T-helper 1 cell (primary cell): ENCODE measurements around the gene MXRA8.

Experiments used
- DNase-seq, 5 donors: peaks; one replicate each; pipeline ENCODE4 v3.0.0-alpha.2; 2012 to 2020

The MXRA8 gene

DNA sequence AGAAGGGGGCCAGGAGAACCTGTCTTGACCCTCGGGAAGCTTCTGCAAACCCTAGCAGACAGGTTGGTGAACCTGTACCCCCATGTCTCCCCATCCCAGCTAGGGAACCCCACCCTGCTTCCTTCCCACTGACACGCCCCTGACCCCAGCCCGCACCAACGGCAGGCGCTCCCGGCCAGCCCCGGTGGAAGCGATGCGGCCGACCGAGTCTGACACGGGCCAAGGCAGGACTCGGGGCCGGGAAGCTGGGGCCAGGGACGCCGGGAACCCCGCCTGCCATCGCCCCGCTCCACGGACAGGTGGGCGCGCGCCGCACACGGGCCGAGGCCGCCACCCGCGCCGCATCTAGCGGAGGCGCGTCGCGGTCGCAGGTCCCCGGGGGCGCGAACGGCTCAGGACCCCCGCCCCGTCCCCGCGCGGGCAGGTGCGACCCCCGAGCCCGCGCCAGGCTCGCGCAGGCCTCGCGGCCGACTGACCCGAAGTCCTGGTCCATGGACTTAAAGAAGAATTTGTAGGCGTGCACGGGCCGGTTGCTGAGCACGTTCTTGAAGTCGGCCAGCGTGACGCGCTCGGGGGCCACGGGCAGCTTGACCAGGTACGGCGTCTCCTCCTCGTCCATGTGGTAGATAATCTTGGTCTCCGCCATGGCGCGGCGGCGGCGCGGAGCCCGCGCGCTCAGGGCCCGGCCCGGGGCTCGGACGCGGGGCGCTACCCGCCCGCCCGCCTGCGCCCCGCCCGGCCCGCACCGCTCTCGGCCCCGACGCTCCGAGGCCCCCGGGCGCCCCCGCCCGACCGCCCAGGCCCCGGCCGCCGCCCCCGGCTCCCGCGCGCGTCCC lies 9.7 kb downstream of the MXRA8 start:
- DNase-seq, result no peak

DNA sequence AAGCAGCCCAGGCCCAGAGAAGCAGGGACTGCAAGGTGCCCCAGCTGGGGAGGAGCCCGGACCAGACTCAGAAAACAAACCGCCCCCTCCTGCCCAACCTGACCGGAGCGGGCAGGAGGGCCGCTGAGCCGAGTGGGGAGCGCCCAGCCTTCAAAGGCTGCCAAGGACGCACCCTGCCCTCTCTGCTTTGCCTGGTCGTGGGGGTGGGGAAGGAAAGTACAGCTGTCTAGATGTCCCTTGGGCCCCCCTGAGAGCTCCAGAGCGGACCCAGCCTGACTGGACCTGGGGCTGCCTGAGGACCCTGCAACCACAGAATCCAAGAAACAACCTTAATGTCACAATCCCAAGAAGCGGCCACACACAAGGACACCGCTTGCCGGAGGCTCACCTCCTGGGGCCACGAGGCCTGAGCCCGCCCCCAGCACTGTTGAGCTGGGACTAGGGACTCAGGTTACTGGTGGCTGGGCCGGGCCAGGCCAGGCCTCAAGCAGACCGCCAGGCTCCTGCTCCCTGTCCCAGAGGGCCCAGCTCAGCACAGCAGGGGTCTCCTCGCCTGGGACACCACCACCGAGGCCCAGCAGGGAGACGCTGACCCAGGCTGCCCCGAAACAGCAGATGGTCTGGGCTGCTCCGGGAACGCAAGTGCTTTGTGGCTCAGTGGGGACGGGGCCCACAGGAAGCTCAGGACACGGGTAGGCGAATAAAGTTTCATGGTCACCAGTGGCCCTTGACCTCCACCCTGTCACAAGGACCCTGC lies 10.5 kb downstream of the MXRA8 start:
- DNase-seq, result no peak

DNA sequence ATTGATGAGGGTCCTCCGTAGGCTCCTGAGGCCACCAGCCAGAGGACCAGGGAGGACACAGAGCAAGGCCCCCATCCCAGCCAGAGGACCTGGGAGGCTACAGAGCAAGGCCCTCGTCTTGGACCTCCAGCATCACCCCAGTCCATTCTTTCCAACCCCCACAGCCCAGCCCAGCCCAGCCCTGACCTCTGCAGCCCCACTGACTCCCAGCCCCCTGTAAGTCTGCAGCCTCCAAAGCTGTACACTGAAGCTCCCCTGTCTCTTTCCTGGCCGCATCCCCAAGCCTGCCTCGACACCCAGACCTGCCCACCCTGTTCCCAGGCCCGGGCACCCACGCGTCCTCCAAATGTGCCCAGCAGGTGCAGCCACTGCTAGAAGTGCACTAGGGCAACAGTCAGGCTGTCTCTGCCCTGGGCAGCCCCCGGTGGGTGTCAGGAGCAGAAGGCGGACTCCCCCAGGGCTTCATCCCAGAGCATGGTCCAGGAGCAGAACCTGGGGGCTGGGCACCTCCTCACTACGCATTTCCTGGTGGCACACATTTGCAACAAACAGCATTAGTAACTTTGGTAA lies 11.2 kb downstream of the MXRA8 start:
- no peak for DNase-seq

GRCh38 chr1:1346501-1346890 lies 11.9 kb downstream of the MXRA8 start:
- no peak for DNase-seq

GRCh38 chr1:1345860-1346500 lies 12.4 kb downstream of the MXRA8 start:
- no peak for DNase-seq

DNA sequence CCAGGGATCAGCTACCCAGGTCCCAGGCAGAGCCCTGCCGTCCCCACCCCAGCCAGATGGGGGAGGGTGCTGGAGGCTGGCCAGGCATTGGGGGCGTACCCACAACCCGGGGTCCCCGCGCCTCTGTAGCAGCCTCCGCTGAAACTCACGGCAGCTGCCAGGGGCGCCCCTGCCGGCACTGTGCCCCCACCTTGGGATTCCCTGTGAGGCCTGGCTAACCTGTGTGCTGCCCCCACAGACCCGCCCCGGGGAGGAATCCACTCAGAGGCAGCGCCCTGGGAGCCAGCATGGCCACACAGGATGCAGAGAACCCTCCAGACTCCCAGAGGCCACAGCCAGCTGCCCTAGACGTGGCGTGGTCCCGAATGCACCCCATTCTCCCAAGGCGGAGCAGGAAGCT lies 13.0 kb downstream of the MXRA8 start:
- no peak for DNase-seq

DNA sequence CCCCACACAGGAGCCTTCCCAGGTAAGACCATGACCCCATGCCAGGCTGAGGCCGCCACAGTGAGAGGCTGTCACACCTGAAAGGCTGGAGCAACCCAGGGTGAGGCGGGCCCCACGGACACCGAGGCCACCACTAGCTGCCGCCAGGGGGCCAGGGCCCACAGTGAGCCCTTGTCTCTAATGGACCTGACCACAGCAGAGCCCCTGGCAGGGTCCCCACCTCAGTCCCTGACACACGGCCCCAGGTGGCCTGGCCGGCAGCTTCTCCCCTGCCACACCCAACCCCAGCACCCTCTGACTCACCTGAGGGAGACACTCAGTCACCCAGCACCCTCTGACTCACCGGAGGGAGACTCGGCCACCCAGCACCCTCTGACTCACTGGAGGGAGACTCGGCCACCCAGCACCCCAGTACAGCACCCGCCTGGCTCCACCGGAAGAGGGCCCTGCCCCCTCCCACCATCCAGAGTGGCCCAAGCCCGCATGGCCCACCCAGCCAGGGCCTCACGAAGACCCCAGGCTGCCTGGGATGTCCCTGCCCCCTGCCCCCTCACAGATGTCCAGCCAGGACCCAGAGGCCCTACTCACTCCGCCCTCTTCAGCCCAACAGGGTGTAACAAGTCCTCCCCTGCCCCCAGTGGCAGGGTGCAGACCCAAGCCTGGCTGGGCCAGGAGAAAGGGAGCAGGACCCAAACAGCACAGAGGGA lies 13.5 kb downstream of the MXRA8 start:
- no peak for DNase-seq

DNA sequence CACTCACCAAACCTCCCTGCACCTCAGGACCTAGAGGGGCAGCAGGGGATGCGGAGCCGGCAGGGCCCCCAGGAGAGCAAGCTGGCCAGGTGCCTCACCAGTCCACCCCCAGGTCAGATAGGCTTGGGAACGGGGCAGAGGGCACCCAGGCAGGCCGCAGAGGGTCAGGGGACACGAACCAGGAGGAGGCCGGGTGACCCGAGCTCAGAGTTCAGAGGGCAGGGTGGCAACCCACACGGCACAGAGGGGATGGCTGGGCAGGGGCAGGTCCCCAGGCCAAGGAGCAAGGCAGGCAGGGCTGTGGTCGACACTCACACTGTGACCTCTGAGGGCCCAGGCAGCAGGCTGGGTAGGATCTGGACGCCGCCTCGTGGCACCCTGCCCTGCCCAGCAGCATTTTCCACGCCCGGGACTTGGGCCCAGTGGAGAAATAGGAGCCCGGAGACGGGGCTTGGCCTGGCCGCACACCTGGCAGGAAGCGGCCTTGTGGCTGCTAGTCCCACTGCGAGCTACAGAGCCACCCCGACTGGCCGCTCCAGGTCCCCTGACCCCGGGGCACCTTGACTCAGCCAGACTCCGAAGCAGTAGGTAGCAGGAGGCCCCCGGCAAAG lies 14.4 kb downstream of the MXRA8 start:
- no peak for DNase-seq

- DNase-seq, result no peak
These were observed 15.7 kb downstream of the MXRA8 start for GRCh38 chr1:1342584-1343115.

DNA sequence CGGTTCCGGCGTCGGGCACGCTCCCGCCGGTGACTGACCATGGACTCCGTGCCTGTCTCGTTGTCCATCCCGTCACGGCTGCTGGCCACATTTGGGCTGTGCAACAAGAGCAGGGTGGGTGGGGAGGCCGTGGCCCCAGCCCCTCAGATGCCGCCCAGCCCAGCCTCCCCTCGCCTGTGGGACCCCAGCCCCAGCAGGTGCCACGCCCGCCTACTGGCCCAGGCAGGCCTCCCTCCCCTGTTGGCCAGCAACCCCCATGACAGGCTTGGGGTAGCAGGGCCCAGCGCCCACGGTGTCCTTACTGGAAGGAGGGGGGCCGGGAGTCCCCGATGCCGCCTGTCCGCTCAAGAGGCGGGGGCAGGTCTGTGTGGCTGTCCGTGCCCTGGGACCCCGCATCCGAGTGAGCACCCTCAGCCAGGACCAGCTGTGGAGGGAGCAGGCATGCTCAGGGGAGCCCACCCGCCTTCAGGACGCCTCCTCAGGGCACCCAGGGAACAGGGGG lies 16.2 kb downstream of the MXRA8 start:
- DNase-seq, result no peak

GRCh38 chr1:1341549-1342021 lies 16.8 kb downstream of the MXRA8 start:
- no peak for DNase-seq

DNA sequence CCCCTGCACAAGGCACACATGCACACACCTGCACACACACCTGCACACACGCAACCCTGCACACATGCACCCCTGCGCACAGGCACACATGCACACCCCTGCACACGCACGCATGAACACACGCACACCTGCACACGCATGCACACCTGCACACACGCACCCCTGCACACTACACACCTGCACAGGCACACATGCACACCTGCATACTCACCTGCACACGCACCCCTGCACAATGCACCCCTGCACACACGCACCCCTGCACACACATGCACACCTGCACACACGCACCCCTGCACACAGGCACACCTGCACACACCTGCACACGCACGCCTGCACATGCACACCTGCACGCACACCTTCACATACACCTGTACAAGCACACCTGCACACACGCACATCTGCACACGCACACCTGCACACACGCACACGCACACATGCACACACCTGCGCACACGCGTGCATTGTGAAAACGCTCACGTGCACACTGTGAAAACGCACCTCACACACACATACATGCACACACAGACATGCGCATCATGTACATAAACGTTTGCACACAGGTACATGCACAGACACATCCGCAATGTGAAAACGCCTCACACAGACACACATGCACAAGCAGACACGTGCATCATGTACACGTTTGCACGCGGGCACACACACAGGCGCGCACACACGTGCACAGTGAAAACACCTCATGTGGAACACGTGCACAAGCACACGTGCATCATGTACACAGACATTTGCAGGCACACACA lies 17.4 kb downstream of the MXRA8 start:
- no peak for DNase-seq

GRCh38 chr1:1340185-1340584 lies 18.2 kb downstream of the MXRA8 start:
- DNase-seq, result no peak

- DNase-seq, result no peak
These were observed 20.1 kb downstream of the MXRA8 start for GRCh38 chr1:1338278-1338677.

GRCh38 chr1:1337793-1338147 lies 20.6 kb downstream of the MXRA8 start:
- no peak for DNase-seq

DNA sequence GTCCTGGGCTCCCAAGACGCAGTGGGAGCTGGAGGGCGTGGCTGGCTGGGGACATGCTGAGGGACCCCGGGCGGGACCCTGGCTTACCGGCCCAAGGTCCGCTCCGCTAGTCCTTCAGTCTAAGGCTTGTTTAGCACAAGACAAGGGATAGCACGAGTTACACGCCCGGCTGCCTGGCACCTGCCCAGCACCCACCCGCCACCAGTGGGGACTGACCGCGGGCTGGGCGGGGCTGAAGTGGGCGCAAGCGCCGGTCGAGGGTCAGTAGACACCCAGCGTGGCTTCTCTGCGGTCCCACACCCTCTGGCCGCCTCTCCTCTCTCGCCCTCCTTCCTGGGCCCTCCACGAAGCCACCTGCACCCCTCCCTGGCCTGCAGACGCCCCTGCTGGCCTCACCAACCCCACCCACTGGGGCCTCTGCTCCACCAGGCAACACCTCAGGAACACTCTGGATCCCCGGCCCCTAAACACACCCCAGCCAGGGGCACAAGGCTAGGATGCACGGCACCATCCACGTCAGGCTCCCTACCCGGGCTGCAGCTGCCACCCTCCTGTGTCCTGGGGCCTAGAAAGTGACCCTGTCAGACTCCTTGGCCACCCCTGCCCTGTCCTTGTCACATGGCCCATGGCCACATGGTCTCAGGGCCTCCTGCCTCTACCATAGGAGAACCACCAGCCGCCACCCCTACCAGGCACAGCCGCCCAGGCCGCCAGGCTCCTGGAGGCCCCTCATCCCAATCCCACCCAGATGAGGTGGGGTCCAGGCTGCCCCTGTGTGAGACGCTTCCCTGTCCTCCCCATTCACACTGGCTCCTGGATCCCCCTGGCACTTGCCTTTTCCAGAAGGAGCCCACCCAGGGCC lies 21.2 kb downstream of the MXRA8 start:
- DNase-seq, result no peak

- no peak for DNase-seq
These were observed 21.9 kb downstream of the MXRA8 start for GRCh38 chr1:1336446-1336845.

GRCh38 chr1:1335792-1336248 lies 22.5 kb downstream of the MXRA8 start:
- no peak for DNase-seq

DNA sequence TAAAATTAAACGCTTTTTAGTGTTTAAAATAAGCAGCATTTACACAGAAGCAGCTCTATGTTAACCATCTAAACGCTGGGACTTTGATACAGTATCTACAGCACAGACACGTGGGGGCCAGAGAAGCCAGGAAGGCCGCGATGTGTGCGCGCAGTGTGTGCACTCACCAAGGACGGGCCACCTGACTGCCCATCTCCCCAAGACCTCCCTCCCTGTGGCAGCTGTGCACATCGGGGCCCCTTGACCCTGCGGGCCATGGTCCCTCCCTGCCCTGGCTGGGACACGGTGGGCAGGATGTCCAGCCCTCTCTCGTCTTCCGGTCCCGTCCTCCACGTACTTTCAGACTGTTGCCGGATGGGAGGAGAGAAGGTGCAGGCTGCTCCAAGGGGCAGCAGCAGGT lies 23.1 kb downstream of the MXRA8 start:
- DNase-seq, result no peak

DNA sequence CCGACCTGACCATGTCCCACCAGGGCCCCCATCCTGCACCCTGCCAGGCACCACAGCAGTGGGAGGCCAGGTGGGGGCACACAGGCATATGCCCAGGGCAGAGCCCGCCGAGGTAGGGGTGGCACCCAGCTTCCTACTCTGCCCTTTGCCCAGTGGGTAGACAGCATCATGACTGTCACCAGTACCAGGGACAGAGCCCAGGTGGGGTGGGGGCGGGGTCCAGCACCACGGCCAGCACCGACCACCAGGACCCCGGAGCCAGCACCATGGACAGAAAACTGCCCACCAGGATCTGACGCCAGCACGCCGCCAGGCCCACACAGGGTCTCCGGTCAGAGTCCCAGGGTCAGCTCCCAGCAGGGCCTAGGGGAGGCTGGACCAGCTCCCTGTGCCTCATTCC lies 23.5 kb downstream of the MXRA8 start:
- DNase-seq, result no peak
